Measurements from ENCODE around the gene SYNJ2.

SYNJ2 gene

GRCh38 chr6:158121335-158121734, 139.7 kb downstream of the SYNJ2 start:
- DNase-seq (ENCODE audit: low spot score): no peak

GRCh38 chr6:158122048-158122447, 140.4 kb downstream of the SYNJ2 start:
- DNase-seq (ENCODE audit: low spot score): no peak

DNA sequence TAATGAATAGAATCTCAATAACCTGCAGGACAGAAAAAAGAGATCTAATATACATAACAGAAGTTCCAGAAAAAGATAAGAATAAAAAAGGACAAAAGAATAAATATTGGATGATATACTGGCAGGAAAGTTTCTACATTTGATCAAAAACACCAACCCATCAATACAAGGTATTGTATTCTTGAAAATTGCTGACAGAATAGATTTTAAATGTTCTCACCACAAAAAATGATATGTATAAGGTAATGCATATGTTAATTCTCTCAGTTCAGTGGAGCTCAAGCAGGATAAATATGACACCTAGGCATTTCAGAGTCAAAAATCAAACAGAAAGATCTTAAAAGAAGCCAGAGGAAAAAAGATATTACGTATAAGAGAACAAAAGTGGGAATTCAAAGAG, 142.6 kb downstream of the SYNJ2 start:
- DNase-seq (ENCODE audit: low spot score): no peak

DNA sequence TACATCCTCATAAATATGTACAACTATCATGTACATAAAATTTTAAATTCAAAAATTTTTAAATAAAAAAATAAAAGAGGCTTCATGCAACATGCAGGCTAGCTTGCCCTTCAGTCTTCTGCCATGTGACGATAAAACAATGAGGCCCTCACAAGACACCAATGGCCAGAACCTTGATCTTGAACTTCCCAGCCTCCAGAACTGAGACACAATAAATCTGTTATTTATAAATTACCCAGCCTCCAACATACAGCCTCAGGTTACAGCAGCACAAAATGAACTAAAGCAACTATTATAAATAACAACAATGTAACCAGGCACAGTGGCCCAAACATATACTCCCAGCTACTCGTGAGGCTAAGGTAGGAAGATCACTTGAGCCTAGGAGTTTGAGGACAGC, 143.6 kb downstream of the SYNJ2 start:
- no peak for DNase-seq (ENCODE audit: low spot score)

- peak; percentile 28 for DNase-seq (ENCODE audit: low spot score)
Observed at GRCh38 chr6:158131926-158132325, 150.3 kb downstream of the SYNJ2 start.

- DNase-seq (ENCODE audit: low spot score): peak; percentile 89
Observed at GRCh38 chr6:158142789-158143188, 161.1 kb downstream of the SYNJ2 start.

GRCh38 chr6:158143700-158144099, 162.0 kb downstream of the SYNJ2 start:
- DNase-seq (ENCODE audit: low spot score): peak; percentile 4
